Inflammatory macrophage (primary cell): Measurements from ENCODE around the gene MORF4L1.
"Not testable (repeated sequence)": the region's sequence is repeated elsewhere in the genome, so short reads cannot be mapped to it uniquely, and the experiment has no call there.

Experiments used
- DNase-seq, 2 donors: peaks; one replicate each; pipeline ENCODE4 v3.0.0-alpha.2; 2020 to 2022

The MORF4L1 gene

DNA sequence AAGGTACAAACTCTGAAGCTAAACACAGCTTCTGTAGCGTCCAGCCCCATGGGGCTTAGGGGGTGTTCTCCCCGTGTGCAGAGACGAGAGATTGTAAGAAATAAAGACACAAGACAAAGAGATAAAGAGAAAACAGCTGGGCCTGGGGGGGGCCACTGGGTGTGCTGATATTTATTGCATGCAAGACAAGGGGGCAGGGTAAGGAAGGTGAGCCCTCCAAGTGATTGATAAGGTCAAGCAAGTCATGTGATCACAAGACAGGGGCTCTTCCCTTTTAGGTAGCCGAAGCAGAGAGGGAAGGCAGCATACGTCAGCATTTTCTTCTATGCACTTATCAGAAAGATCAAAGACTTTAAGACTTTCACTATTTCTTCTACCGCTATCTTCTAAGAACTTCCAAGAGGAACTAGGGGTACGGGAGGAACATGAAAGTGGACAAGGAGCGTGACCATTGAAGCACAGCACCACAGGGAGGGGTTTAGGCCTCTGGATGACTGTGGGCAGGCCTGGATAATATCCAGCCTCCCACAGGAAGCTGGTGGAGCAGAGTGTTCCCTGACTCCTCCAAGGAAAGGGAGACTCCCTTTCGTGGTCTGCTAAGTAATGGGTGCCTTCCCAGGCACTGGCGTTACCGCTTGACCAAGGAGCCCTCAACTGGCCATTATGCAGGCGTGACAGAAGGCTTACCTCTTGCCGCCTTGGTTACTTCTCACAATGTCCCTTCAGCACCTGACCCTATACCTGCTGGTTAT lies 29.8 kb downstream of the MORF4L1 start:
- not testable (repeated sequence) for DNase-seq

DNA sequence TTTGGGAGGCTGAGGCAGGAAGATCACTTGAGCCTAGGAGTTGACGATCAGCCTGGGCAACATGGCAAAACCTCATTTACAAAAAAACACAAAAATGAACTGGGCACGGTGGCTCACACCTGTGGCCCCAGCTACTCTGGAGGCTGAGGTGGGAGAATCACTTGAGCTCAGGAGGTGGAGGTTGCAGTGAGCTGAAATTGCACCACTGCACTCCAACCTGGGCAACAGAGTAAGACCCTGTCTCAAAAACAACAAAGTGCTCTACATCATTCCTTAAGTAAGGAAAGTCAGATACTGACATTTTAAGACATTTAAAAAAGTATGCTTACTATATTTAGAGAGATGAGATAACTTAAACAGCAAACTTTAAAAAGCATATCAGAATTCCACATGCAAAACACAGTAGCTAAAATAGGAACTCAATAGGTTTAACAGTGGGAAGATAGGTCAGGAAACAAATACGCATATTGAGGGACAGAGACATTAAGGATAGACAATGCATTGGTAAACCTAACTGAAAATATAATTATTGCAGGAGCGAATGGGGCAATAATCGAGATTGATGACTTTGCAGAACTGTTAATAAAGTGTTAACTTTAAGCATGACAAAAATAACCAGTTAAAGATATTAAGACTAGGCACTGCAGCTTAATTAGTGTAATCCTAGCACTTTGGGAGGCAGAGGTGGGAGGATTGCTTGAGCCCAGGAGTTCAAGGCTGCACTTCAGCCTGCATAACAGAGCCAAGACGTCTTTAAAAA lies 32.1 kb downstream of the MORF4L1 start:
- DNase-seq, result no peak

DNA sequence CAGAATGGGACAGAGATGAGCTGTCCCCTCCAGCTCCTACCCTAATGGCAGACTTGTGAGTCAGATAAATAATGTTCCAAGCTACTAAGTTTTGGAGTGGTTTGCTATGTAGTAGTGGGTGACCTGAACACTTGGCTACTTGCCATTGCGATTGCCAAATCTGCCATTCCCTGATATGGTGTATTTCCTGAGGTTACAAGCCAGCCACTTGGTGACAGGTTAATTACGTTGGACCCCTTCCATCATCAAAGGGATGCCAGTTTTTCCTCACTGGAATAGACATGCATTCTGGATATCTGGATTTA lies 33.6 kb downstream of the MORF4L1 start:
- DNase-seq, result no peak

DNA sequence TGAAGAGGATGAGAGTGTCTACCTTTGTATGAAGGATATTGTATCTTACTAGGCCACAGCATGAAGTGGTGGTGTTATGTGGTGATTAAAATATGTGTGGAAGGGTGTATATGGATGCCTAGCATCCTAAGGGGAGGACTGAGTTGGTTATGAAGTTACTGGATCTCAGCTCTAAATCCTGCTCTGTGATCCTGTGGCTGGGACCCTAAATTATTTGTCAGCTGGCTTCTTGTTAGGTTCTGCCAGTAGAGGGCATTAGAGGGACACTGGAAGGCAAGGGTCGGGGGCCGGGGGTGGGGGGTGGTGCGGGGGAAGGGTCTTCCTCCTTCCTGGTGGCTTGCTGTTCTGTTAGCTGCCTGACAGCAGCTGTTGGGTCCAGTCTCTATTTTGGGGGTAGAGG lies 34.9 kb downstream of the MORF4L1 start:
- no peak for DNase-seq

DNA sequence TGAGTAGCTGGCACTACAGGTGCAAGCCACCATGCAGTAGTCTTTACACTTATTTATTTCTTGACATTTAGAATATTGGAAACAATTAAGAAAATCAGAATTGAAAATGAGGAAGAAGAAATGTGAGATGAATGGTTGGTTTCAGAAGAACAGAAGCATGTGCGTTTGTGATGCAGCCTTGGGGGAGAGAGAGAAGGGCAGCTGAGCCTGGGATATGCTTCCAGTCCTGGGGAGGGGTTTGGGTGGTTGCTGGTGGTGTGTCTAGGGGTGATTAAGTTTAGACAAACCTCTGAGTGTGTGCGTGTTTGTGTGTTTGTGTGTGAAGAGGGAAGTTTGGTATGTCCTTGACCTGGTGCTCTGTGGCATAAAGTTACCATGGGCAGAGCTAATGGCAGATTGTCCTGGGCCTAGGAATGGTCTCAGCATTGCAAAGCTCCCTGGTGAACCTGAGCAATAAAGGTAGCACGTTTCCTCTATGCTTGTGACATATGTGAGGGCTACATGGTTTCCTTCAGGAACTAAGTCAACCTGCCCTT lies 36.5 kb downstream of the MORF4L1 start:
- DNase-seq, result no peak

DNA sequence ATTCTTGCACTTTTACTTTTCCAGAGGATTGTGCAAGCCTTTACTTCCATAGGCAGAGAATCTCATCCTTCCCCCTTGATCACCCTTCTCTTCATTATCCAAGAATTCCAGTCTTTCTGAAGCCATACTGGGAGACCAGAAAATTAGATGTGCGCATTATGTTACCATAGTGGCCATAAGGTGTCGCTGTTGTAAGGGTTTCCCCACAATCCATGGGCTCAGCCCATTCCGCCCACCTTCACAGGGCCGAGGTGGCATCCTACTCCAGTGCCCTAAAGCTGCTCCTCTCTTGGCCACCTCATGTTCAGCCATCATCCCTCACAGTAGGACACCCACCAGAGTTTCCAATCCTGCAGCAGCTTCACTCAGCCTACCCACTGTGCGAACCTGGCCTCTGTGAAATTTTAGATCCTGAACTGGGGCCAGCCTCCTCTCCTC lies 37.1 kb downstream of the MORF4L1 start:
- DNase-seq, result peak; percentile 44 to 64

DNA sequence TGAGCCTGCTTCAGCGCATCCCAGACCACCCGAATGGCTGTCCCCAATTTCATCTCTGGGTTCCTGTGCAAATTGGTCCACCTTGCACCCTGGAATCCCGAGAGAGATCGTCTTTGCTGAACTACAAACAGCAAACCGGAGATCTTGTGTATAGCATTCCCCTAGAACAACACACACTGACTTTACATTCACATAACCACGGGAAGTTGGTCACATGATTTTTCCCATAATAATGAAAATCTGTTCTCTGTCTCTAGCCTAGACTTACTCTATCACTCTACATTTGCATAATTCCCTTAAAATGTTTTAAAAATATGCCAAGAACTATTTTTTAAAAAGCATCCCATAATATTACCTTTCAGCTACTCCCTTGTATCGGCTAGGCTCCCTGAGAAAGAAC lies 37.6 kb downstream of the MORF4L1 start:
- no peak for DNase-seq

DNA sequence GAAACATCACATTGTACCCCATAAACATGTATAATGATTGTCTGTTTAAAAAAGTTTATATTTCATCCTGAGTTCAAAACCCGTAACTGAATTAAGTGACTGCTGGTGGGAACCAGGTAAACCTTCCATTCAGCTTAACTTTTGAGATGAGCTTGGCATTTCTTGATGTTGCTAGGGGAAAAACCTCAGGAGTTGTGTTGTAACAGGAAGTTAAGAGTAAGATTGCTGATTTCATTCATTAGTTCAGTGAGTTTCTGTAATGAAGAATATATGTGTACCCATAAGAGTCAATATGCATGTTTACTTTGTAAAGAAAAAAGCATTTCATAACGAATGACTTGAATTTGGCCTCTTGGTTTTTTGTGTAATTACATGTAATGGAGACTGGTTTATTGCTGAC lies 39.6 kb downstream of the MORF4L1 start:
- peak in 1 of 2 donors; percentile 10 for DNase-seq

DNA sequence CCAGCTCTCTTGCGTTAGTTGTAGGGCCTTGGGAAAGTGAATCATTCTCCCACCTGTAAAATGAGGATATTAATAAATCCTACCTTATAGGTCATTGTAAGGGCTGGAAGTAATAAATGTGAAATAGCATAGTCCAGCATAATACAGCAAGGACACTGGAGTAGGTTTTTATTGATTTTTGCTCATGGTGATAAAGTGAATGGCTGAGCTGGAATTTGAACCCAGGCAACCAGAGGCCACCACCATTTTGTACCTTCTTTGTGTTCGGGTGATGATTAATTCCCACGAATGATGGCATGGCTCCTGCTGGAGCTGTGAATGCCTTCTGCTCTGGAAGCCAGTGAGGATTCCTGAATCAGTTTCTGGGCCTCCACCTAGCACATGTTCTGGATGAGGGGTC lies 40.3 kb downstream of the MORF4L1 start:
- no peak for DNase-seq

DNA sequence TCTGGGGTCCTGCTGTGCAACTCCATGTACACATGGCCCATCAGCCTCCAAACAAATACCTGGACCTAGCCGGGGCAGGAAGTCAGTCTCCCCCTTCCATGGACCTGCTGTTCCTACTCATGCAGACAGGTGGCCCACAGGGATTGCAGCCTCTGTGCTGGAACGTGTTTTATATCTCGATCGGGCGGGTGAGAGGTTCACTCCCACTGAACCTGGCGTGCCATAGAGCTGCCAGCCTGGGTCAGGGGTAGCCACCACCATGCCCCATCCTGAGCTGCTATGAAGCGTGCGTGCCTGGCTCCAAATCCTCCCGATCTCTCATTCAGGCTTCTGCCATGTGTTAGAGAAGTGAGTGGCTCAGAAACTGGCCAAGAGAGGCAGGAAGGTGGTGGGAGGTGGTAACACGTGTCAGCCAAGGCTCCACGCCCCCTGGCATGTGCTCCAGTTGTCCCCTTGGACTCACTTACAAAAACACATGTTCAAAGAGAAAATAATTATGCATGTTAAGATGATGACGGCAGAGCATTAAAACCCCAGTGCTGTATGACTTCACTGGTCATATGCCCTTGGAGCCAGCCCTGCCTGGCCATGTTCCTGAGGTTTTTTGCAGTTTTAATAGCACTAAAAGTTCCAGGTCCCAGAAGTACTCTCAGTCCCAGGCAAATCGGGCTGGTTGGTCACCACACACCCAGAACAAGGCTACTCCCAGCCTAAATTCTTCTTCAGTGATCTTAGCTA lies 41.5 kb downstream of the MORF4L1 start:
- DNase-seq, result peak; percentile 62 to 72

DNA sequence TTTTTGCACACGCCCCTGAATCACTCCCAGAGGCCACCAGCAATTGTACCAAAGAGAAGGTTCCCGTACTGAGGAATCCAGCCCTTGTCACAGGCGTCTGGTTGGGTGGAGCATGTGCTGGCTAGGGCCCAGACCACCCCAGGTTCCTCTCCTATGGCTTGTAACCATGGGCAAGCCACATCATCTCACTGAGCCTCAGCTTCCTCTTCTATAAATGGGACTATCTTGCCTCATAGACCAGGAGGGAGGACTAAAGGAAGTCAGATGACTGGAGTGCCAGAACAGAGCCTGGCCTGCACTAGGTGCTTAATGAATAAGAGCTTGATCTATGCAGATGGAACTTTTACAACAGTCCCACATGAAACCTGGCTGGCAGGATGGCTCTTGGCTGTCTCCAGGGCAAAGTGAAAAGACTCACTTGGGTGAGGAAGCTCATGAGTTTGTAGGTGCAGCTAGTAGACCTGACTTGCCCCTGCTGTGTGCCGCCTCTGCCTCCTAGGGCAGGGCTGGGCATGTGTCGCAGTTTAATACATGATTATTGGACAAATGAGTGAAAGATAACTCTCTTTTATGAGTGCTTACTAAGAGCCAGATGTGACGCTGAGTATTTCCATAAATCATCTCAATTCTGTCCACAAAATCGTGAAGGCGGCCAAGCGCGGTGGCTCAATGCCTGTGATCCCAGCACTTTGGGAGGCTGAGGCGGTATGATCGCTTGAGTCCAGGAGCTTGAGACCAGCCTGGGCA lies 42.8 kb downstream of the MORF4L1 start:
- peak; percentile 98 for DNase-seq

DNA sequence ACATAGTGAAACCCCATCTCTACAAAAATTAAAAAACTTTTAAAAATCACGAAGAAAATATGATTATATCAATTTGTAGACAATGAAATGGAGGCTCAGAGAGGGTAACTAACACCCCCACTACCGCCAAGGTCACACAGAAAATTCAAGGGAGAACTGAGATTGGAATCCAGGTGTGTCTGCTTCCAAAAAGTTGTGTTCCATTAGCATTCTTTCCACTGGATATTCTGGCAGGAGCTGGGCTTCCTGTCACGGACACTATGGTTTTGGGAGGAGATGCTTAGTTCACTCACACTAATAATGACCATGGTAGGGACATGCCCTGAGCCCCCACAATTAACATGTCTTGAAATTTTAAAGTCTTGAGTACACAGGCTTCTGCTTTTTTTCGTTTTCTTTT lies 43.4 kb downstream of the MORF4L1 start:
- no peak for DNase-seq

DNA sequence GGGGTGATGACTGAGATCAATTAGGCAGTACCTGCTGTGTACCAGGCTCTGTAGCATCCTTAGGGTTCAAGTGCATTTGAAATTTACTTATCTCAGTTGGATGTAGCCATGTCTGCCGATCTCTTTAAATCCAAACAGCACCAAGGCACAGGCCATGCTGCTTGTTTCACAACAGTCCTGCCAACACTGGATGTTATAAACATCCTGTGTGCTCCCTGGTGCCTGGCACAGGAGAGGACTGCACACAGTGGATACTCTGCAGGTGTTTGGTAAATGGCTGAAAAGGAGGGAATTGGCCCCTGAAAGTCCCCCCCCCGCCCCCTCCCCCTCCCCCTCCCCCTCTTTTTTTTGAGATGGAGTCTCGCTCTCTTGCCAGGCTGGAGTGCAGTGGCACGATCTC lies 45.2 kb downstream of the MORF4L1 start:
- no peak for DNase-seq

DNA sequence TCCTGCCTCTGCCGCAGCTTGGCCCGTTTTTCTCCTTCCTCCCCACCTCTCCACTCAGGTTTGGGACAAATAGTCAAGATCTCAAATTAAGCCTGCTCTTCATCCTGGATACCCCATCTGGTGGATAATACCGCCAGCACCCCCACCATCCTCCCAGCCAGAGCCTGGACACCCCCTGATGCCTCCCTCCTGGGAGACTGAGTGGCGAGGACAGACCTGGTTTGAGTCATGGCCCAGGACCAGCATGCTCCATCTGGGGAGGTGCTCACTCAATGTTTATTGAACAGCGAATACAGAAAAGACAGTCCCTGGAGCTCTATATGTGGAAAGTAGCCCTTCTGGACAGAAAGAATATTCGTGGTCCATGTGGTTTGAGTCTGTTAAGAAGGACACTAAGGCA lies 48.8 kb downstream of the MORF4L1 start:
- no peak for DNase-seq

DNA sequence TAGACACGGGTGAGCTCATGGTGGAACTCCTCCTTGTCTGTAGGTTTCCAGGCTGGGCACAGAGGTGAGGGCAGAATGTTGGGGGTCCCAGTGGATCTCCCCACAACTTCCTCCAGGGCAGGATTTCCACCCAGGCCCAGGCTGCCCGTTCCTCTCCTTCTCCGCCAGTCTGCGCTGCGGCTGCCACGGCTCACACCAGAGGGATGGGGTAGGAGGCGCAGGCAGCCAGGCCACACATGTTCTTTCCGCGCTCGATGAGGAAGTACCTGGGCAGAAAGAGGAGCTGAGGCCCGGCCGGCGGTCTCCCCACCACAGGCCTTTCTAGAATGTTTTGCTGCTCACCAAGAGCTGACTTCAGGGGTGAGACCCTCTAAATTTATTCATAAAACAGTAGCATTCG lies 49.2 kb downstream of the MORF4L1 start:
- peak; percentile 11 to 26 for DNase-seq

DNA sequence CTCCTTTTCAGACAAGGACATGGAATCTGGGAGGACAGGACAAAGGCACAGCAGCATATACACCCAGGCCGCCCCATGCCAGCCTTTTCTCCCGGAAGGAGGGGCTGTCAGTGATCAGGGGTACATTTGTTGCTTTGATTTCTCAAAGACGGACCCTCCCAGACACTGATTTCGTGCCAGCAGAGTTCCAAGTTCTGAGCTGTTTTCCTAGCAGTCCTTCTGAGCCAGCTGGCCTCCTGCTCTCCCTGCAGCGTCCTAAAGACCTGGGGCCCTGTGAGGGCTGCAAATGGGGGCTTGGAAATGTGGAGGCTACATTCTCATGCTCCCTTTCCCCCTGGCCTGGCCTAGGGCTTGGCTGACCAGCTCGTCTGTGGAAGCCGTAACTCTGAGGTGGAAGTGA lies 49.8 kb downstream of the MORF4L1 start:
- DNase-seq, result no peak

DNA sequence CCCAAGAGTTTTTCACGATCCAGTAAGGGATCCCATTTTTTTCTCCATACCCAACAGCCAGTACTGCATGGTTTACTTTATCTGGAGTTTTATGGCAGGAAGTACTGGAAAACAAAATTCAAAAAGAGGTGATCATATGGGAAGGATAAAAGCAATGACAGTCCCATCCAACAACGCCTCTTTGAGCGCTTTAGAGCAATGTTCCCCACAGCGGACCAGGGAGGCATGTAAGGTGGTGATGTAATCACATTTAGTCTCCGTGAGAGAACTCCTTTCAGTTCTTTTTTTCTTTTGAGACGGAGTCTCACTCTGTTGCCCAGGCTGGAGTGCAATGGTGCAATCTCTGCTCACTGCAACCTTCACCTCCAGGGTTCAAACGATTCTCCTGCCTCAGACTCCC lies 50.3 kb downstream of the MORF4L1 start:
- peak; percentile 54 to 60 for DNase-seq

DNA sequence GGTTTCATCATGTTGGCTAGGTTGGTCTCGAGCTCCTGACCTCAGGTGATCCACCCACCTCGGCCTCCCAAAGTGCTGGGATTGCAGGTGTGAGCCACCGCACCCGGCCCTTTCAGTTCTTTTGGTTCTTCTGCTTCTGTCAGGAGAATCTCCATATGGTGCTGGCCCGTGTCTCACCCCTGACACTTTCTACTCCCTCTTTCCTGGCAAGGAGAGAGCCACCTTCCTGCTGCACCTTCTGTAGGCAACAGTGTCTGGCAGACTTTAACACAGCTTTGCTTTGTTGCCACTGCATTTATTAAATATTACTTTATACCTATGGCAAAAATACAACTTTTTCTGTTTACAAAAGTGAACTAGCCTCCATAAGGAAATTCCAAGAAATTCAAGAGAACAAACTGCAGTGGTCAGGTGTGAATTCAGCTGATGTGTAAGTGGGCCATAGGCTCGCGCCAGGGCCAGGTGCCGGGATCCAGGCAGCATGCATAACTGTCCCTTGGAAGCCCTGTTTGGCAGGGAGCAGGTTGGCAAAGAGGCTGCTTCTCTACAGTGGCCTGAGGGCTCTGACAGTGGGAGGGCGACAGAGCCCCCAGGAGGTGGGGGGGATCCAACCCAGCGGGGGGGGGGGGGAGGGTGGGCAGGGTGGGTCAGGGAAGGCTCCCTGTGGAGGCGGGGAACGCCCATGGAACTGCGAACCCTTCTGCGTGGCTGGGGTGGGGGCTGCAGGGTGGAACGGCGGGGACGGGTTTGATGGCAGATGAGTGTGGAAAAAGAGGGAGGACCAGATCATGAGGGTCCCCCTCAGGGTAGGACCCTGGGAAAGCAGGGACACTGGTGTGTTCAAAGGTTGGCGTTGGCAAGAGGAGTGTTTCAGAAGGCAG lies 51.0 kb downstream of the MORF4L1 start:
- no peak for DNase-seq

DNA sequence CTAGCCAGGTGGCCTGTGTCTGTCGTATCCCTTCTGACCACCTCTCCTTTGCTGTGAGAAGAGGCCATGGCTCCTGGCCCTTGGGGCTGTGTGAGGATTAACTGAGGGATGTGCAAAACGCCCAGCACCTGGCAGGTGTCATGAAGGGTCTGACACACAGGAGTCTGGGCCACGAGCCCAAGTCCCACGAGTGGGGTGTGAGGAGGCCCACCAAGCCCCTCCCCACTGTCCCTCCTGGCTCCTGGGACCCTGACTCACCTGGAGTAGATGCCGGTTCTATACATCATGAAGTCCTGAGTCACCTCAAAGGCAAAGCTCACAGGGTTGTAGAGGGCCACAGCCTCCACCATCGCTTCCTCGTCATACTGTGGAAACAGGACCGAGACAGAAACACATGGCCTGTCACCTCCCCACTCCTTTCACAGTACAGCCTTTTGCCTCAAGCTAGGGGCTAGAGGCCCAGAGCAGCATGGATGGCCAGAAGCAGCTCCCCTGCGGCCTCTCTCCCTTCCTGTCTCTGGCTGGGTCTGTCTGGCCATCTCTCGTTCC lies 52.5 kb downstream of the MORF4L1 start:
- DNase-seq, result no peak

DNA sequence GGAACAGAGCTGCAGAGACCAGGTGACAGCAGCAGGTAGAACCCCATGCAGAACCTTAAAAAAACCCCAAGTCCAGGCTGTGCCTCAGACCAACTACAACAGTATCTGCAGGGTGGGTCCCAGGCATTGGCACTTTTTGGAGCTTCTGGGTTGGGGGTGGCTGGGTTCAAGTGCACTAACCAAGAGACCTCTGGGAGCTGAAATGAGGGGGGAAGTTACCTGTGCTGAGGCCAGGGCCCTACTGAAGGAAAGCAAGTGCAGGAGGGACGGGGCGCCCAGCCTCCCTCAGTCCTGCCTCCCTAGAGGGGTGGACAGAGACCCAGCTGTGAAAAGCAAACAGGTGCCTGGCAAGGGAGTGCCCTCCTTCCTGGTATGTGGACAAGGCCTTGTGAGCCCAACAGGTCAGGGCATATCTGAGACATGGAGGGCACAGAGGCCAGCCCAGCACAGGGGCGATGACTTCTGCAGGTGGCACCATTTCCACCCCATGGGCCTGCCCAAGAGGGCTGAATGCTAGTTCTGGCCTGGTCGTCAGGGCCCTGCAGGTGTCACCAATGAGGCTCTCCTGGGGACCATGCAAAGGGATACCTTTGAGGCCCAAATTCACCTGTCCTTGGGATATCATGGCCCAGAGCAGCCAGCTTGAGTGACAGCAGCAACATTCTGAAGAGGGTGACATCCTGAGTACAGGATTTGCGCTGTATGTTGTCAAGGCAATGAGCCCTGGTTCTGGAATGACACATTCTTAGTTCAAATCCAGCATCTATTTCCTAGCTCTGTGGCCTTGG lies 53.5 kb downstream of the MORF4L1 start:
- no peak for DNase-seq
